ENCODE data around the gene CARHSP1. TPM values are rescaled to one million over a fixed set of nuclear protein-coding genes. Genes with fewer than 3 reads are reported as not detected.

Gene CARHSP1
- total and polyA plus RNA-seq, 2 of the 8 experiments (the other 6 are each of a cell fraction or from before 2014, with no cell fraction given): 292 to 300 TPM

- peaks cover 3 to 9% (median 8%) of the 10 kb centered on the region in 4 experiments for H3K4me1 ChIP-seq (replicated peaks in 1 of 4; ENCODE audit: control insufficient read depth in 3 of 4, insufficient read depth in 4 of 4, low read length in 3 of 4)
- DNase-seq (ENCODE audit: low read depth in 1 of 2, low spot score in 2 of 2) (no peak), FAIRE-seq (no peak)
- H4K20me1 ChIP-seq (replicated peaks in 1 of 2; ENCODE audit: control insufficient read depth in 1 of 2, insufficient read depth in 2 of 2, low read length in 2 of 2): no peaks in the 10 kb centered on the region
- no peak overlapping the region for H2AK5ac ChIP-seq (ENCODE audit: low read depth, low read length)
- no peak overlapping the region for H3K4ac ChIP-seq (replicated peaks; ENCODE audit: insufficient read length, low read depth, low read length)
- peak overlapping the region; percentile 16; the same call in 1 of the 2 replicates for H2BK15ac ChIP-seq (ENCODE audit: low read length)
- H3K27me3 ChIP-seq (replicated peaks in 1 of 4; ENCODE audit: control insufficient read depth in 3 of 4, extremely low read depth in 1 of 4, insufficient read depth in 3 of 4, low read length in 3 of 4): no peaks in the 10 kb centered on the region
- WGBS, 2 experiments (ENCODE audit: extremely low coverage in 1 of 2, insufficient coverage in 1 of 2, insufficient read length in 1 of 2, insufficient replicate concordance in 2 of 2, low coverage in 1 of 2, low lambda C conversion rate in 2 of 2, missing lambda C conversion rate in 1 of 2): 74% methylated on average over 6 of the region's 6 CpGs; no CpG with 5 or more reads in 1 of the 2 experiments
- no peaks in the 10 kb centered on the region for H3K36me3 ChIP-seq (ENCODE audit: control insufficient read depth in 2 of 4, insufficient read depth in 4 of 4, low read length in 3 of 4)
- H3K4me2 ChIP-seq (ENCODE audit: insufficient read depth in 1 of 2, low read depth in 2 of 2, low read length in 2 of 2): 0 out of 4 replicates have a peak overlapping the region, but pooled peaks of 1 of the 2 experiments have one; percentile 11
- no peak overlapping the region for H3K9ac ChIP-seq (replicated peaks in 1 of 4; ENCODE audit: extremely low read depth in 1 of 4, low read depth in 3 of 4, low read length in 3 of 4)
- H3K27ac ChIP-seq (ENCODE audit: low read depth, low read length): no peak overlapping the region
- H4K91ac ChIP-seq (replicated peaks; ENCODE audit: insufficient read length, low read length): peak overlapping the region; percentile 95
- H3K56ac ChIP-seq (replicated peaks; ENCODE audit: insufficient read length, low read depth, low read length): no peak overlapping the region
- H4K5ac ChIP-seq (ENCODE audit: insufficient read length, low read depth, low read length): no peak overlapping the region
- no peaks in the 10 kb centered on the region; the same call in 1 of the 2 replicates for H3K23me2 ChIP-seq (ENCODE audit: low read depth, low read length)
- peak overlapping the region; percentile 68; the same call in 1 of the 2 replicates for H2BK5ac ChIP-seq (ENCODE audit: low read depth, low read length)
- no peak overlapping the region for H3K4me3 ChIP-seq (ENCODE audit: extremely low read depth in 1 of 4, insufficient read depth in 2 of 4, low read depth in 3 of 4, low read length in 4 of 4)
- H3K23ac ChIP-seq (ENCODE audit: insufficient read length): no peak overlapping the region
- H4K8ac ChIP-seq (ENCODE audit: extremely low read depth, insufficient read depth, low read length): no peak overlapping the region
- TF ChIP-seq CEBPB (IDR thresholded peaks at IDR 0.05; ENCODE audit: low read depth, low read length): peak; percentile 97
- TF ChIP-seq USF2 (IDR thresholded peaks at IDR 0.05; ENCODE audit: low read length): no peak
- TF ChIP-seq BRCA1 (IDR thresholded peaks at IDR 0.05; ENCODE audit: low read depth, low read length): no peak
- H3K14ac ChIP-seq (ENCODE audit: insufficient read length): no peak overlapping the region
- no peaks in the 10 kb centered on the region for H3K79me2 ChIP-seq (ENCODE audit: control insufficient read depth in 1 of 2, insufficient read depth in 2 of 2, low read length in 2 of 2)
- H2BK12ac ChIP-seq (ENCODE audit: low read depth, low read length): no peak overlapping the region
- H2AFZ ChIP-seq (ENCODE audit: low read length): no peak overlapping the region
- ChIA-PET CTCF (ENCODE audit: partially characterized antibody) (interaction anchor here (0.6 to 7.2 kb wide), 10 partner anchors 8 to 391 kb away, joined by 3 to 52 read pairs (median 4); partner anchors contain the start of genes CARHSP1, PMM2 and TMEM186), POLR2A (ENCODE audit: partially characterized antibody) (interaction anchor here (0.8 to 29.1 kb wide), 2 partner anchors 20 to 28 kb away, joined by 4 to 456 read pairs; partner anchors contain the start of gene CARHSP1)
- H3K79me1 ChIP-seq (ENCODE audit: low read depth, low read length): no peaks in the 10 kb centered on the region
- H3K9me3 ChIP-seq (ENCODE audit: insufficient read depth in 2 of 2, low read depth in 1 of 2, low read length in 1 of 2): no peaks in the 10 kb centered on the region
- H3K18ac ChIP-seq (ENCODE audit: extremely low read depth, low read length): no peak overlapping the region; the same call in 1 of the 2 replicates
- no peak overlapping the region for H2BK120ac ChIP-seq (replicated peaks; ENCODE audit: low read depth, low read length)
- H2BK20ac ChIP-seq (ENCODE audit: low read length): peak overlapping the region; percentile 32; the same call in 1 of the 2 replicates
Observed at GRCh38 chr16:8878523-8878911, 9.7 kb upstream of the CARHSP1 start.
